Muscle of arm (tissue), 14 donors: ENCODE data around the gene CCL20. TPM values are rescaled to one million over a fixed set of nuclear protein-coding genes. Genes with fewer than 3 reads are reported as not detected.

Experiments used
- DNase-seq: peaks from one replicate; pipeline ENCODE4 v3.0.0-alpha.2; 2013
- long read RNA-seq, 11 donors: transcript quantifications; one replicate each; lab custom pipeline, GENCODE V29; 2026
- polyA plus RNA-seq, 12 donors: library from polyadenylated mRNA; unstranded; fragments of 120-200 nt; gene quantifications; one replicate each; pipeline ENCODE4 v1.2.1, GENCODE V29; 2013; ENCODE audit not compliant: insufficient read length in 12 of 12

The CCL20 gene
- 1 to 10 TPM in 7 of 12 donors, under 1 TPM in 3, not detected in 2; 0.30 to 5.3 (median 1.4) TPM for polyA plus RNA-seq
- long read RNA-seq, donor 1, partial matches to known transcripts: 0 of 1 reads
- long read RNA-seq, donor 1, other reads (novel, unspliced or antisense): 0 of 1 reads
- long read RNA-seq, donor 2, partial matches to known transcripts: 0 of 2 reads
- long read RNA-seq, donor 2, other reads (novel, unspliced or antisense): 0 of 2 reads
- long read RNA-seq, donor 3, partial matches to known transcripts: 0 of 1 reads
- long read RNA-seq, donor 3, other reads (novel, unspliced or antisense): 0 of 1 reads
- long read RNA-seq, donor 4: 0 reads
- long read RNA-seq, donor 5, partial matches to known transcripts: 0 of 3 reads
- long read RNA-seq, donor 5, other reads (novel, unspliced or antisense): 0 of 3 reads
- long read RNA-seq, donor 6: 0 reads
- long read RNA-seq, donor 7, partial matches to known transcripts: 0 of 1 reads
- long read RNA-seq, donor 7, other reads (novel, unspliced or antisense): 0 of 1 reads
- long read RNA-seq, donor 8: 0 reads
- long read RNA-seq, donor 9, partial matches to known transcripts: 0 of 1 reads
- long read RNA-seq, donor 9, other reads (novel, unspliced or antisense): 0 of 1 reads
- long read RNA-seq, donor 10: 0 reads
- long read RNA-seq, donor 11, partial matches to known transcripts: 0 of 3 reads
- long read RNA-seq, donor 11, other reads (novel, unspliced or antisense): 0 of 3 reads

- DNase-seq: no peak
These were observed at the start of gene CCL20 for GRCh38 chr2:227813562-227814353. Gene CCL20 (plus strand): TSS chr2:227813842. CDS start chr2:227813912, 70 bp downstream.

- peak; percentile 38 for DNase-seq
These were observed 47.8 kb upstream of the CCL20 start for GRCh38 chr2:227765788-227766372.

GRCh38 chr2:227766373-227766883 is 47.2 kb upstream of the CCL20 start:
- peak; percentile 82 for DNase-seq

GRCh38 chr2:227767830-227768229 is 45.8 kb upstream of the CCL20 start:
- no peak for DNase-seq

- no peak for DNase-seq
These were observed 41.4 kb upstream of the CCL20 start for GRCh38 chr2:227772197-227772661.

GRCh38 chr2:227772932-227773331 is 40.7 kb upstream of the CCL20 start:
- DNase-seq: no peak

GRCh38 chr2:227774011-227774624 is 39.5 kb upstream of the CCL20 start:
- no peak for DNase-seq

GRCh38 chr2:227774895-227775842 is 38.5 kb upstream of the CCL20 start:
- DNase-seq: no peak

- no peak for DNase-seq
These were observed 32.5 kb upstream of the CCL20 start for GRCh38 chr2:227780981-227781615.

- DNase-seq: no peak
These were observed 31.8 kb upstream of the CCL20 start for GRCh38 chr2:227781841-227782240.

- DNase-seq: no peak
These were observed 30.8 kb upstream of the CCL20 start for GRCh38 chr2:227782804-227783203.

GRCh38 chr2:227783404-227784138 is 30.1 kb upstream of the CCL20 start:
- no peak for DNase-seq

- no peak for DNase-seq
These were observed 28.3 kb upstream of the CCL20 start for GRCh38 chr2:227785293-227785692.

- no peak for DNase-seq
These were observed 25.1 kb upstream of the CCL20 start for GRCh38 chr2:227788561-227789018.

GRCh38 chr2:227789803-227790202 is 23.8 kb upstream of the CCL20 start:
- DNase-seq: no peak

- no peak for DNase-seq
These were observed 20.4 kb upstream of the CCL20 start for GRCh38 chr2:227793148-227793712.

- DNase-seq: no peak
These were observed 17.5 kb upstream of the CCL20 start for GRCh38 chr2:227796045-227796711.
